Measurements from ENCODE around the gene HSPB8.

The HSPB8 gene

DNA sequence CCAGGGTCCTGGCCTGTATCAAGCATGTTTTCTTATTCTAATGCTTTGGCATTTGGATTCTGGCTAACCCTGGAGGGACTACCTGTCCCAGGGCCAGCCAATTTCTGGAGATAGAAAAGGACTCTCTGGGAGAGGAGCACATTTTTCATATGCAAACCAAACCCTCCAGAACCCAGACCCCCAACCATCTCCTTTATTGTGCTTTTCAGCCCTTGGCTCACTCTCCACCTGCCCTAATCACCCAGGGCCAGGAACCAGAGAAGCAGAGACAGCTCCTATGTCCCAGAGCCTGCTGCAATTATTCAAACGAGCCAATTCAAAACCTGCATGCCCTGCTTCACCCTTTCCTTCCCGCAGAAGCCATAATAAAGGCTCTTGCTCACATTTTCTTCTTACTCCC, 23.8 kb downstream of the HSPB8 start:
- Histone ChIP-seq H3K9me3 (no peaks in the 10 kb centered on the region), H3K27ac (no peak overlapping the region), H3K27me3 (no peaks in the 10 kb centered on the region), H3K4me1 (peaks cover 0 to 10% (median 0%) of the 10 kb centered on the region in 4 donors), H3K4me3 (no peak overlapping the region), H3K36me3 (no peaks in the 10 kb centered on the region)
- intact Hi-C loops (cut with DNase I; ENCODE audit: low total_unique reads), result no loop called here
- no peak for TF ChIP-seq CTCF (IDR thresholded peaks at IDR 0.05)
- DNase-seq, result no peak

DNA sequence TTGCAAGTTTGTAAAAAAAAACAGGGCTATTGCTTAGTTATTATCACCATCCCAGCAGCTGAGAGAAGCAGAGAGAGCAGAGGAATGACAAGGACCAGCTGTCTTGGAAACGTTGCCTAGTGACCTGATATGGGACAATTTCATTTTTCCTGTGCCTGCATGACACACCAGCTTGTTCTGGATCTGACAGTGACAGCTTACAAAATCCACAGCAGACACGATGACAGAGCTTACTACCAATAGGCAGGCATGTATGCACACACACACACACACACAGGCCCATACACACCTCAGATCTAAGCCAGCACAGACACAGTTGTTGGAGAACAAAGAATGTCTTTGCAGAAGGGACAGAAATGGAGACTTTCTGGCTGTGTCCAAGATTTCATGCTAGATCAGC, 25.4 kb downstream of the HSPB8 start:
- peaks cover 0 to 5% (median 0%) of the 10 kb centered on the region in 4 donors for H3K4me1 ChIP-seq
- H3K4me3 ChIP-seq, result no peak overlapping the region
- DNase-seq, result no peak
- H3K27me3 ChIP-seq, result no peaks in the 10 kb centered on the region
- no peaks in the 10 kb centered on the region for H3K36me3 ChIP-seq
- H3K27ac ChIP-seq, result no peak overlapping the region
- H3K9me3 ChIP-seq, result no peaks in the 10 kb centered on the region
- intact Hi-C loops (cut with DNase I; ENCODE audit: low total_unique reads), result no loop called here
- TF ChIP-seq CTCF (IDR thresholded peaks at IDR 0.05), result no peak

DNA sequence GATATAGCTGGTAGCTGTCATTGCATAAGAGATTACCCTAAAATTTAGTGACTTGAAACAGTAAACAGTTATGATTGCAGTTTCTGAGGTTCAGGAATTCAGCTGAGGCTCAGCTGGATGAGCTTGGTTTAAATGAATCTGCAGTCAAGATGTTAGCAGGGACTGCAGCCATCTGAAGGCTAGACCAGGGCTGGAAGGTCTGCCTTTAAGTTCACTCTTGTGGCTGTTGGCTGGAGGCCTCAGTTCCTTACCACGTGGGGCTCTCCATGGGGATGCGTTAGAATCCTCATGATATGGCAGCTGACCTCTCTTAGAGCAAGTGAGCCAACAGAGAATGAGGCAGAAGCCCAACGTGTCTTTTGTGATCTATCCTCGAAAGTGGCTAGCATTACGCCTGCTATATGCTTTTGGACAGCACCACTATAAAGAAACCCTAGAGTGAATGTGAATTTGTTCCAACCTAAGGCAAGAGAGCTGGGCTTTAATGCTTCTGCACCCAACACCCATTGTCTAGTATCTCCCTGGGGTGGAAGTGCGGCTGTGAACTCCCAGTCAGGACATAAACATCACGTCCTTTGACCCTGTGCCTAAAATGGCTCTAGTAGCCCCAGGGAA, 26.0 kb downstream of the HSPB8 start:
- TF ChIP-seq CTCF (IDR thresholded peaks at IDR 0.05), result no peak
- H3K4me1 ChIP-seq, result peaks cover 0 to 5% (median 0%) of the 10 kb centered on the region in 4 donors

DNA sequence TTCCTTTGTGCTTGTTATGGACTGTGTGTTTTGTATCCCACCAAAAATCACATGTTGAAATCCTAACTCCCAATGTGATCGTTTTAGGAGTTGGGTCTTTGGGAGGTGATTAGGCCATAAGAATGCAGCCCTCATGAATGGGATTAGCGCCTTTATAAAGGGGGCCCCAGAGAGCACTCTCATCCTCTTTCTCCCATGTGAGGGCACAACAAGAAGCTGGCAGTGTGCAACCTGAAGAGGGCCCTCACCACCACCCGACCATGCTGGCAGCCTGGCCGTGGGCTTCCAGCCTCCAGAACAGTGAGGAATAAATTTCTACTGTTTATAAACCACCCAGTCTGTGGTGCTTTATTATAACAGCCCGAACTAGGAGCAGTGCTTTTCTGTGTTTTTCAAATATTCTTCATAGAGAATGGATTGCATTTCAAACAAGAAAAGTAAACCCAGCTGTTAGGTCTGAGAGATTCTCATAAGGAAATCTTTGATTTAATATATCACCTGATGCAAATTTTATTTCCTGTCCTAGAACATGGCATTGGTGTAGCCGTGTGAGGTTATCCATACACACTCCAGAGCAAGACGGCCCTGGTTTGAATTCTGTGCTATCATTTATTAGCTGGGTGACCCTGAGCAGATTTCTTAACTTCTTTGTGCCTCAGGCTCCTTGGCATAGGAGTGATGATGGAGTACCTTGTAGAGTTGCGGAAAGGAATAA, 27.8 kb downstream of the HSPB8 start:
- no peak for DNase-seq
- H3K9me3 ChIP-seq, result no peaks in the 10 kb centered on the region
- intact Hi-C loops (cut with DNase I; ENCODE audit: low total_unique reads), result no loop called here
- no peak for TF ChIP-seq CTCF (IDR thresholded peaks at IDR 0.05)
- peaks cover 0 to 5% (median 0%) of the 10 kb centered on the region in 4 donors for H3K4me1 ChIP-seq
- no peak overlapping the region for H3K4me3 ChIP-seq
- no peaks in the 10 kb centered on the region for H3K27me3 ChIP-seq
- no peaks in the 10 kb centered on the region for H3K36me3 ChIP-seq
- H3K27ac ChIP-seq, result no peak overlapping the region

More for the DNA sequence above, 26.0 kb downstream of the HSPB8 start:
- Histone ChIP-seq H3K27me3 (no peaks in the 10 kb centered on the region), H3K27ac (no peak overlapping the region), H3K36me3 (no peaks in the 10 kb centered on the region), H3K4me3 (no peak overlapping the region), H3K9me3 (no peaks in the 10 kb centered on the region)
- intact Hi-C loops (cut with DNase I; ENCODE audit: low total_unique reads), result no loop called here
- no peak for DNase-seq

- intact Hi-C loops (cut with DNase I; ENCODE audit: low total_unique reads), result no loop called here
- no peak for DNase-seq
- no peaks in the 10 kb centered on the region for H3K27me3 ChIP-seq
- no peaks in the 10 kb centered on the region for H3K9me3 ChIP-seq
- H3K4me3 ChIP-seq, result no peak overlapping the region
- H3K4me1 ChIP-seq, result peaks cover 0 to 5% (median 0%) of the 10 kb centered on the region in 4 donors
- TF ChIP-seq CTCF (IDR thresholded peaks at IDR 0.05), result no peak
- no peak overlapping the region for H3K27ac ChIP-seq
- H3K36me3 ChIP-seq, result no peaks in the 10 kb centered on the region
Observed at GRCh38 chr12:119207063-119207560, 28.4 kb downstream of the HSPB8 start.

Data from tibial artery (tissue), 4 donors.